GM23338 (cell line): ENCODE results near the gene MATCAP1. TPM values are rescaled to one million over a fixed set of nuclear protein-coding genes. Genes with fewer than 3 reads are reported as not detected.

Experiments
- ATAC-seq: fragments of 200-7000 bp; cut with Tn5 transposase; 3 replicates; pipeline ENCODE4 v1.9.1; 2020
- DNase-seq: peaks from one replicate; pipeline ENCODE4 v3.0.0-alpha.2; 2015; ENCODE audit warnings: low spot score
- H2AFZ ChIP-seq: fragments of 200-600 bp; sonication (generic); 2 replicates; pipeline ENCODE4 v1.8.0; 2016; ENCODE audit warnings: antibody characterized with exemption, mild to moderate bottlenecking, moderate library complexity
- H3F3A ChIP-seq: fragments of 200-600 bp; sonication (generic); replicated peaks from 2 replicates; pipeline ENCODE4 v1.8.0; 2017; ENCODE audit warnings: antibody characterized with exemption, mixed run types, low read depth
- H3K27ac ChIP-seq: fragments of 200-600 bp; sonication (generic); 2 replicates; pipeline ENCODE4 v1.6.1; 2016; ENCODE audit warnings: low read depth
- H3K27me3 ChIP-seq: fragments of 200-600 bp; sonication (generic); 2 replicates; pipeline ENCODE4 v1.8.0; 2016; ENCODE audit warnings: mild to moderate bottlenecking, mixed run types, moderate library complexity; ENCODE audit not compliant: insufficient read depth
- H3K36me3 ChIP-seq: fragments of 200-600 bp; sonication (generic); 2 replicates; pipeline ENCODE4 v1.8.0; 2016; ENCODE audit warnings: mild to moderate bottlenecking; ENCODE audit not compliant: insufficient read depth
- H3K4me1 ChIP-seq: fragments of 200-600 bp; sonication (generic); 2 replicates; pipeline ENCODE4 v1.8.0; 2016; ENCODE audit warnings: mild to moderate bottlenecking, moderate library complexity; ENCODE audit not compliant: insufficient read depth
- H3K4me2 ChIP-seq: fragments of 200-600 bp; sonication (generic); 2 replicates; pipeline ENCODE4 v1.7.1; 2017; ENCODE audit warnings: mixed run types
- H3K4me3 ChIP-seq: fragments of 200-600 bp; sonication (generic); 2 replicates; pipeline ENCODE4 v1.6.1; 2016; ENCODE audit warnings: mixed run types
- H3K79me2 ChIP-seq: fragments of 200-600 bp; sonication (generic); replicated peaks from 2 replicates; pipeline ENCODE4 v1.8.0; 2017; ENCODE audit warnings: mild to moderate bottlenecking; ENCODE audit not compliant: insufficient read depth
- H3K9me2 ChIP-seq: fragments of 200-600 bp; sonication (generic); 2 replicates; pipeline ENCODE4 v1.8.0; 2017; ENCODE audit not compliant: insufficient read depth
- H4K20me1 ChIP-seq: fragments of 200-600 bp; sonication (generic); replicated peaks from 2 replicates; pipeline ENCODE4 v1.8.0; 2017; ENCODE audit warnings: mild to moderate bottlenecking; ENCODE audit not compliant: insufficient read depth
- H3K27ac Mint-ChIP-seq: 2 replicates; pipeline ENCODE4 v1.8.0; 2020; ENCODE audit warnings: inconsistent platforms, mild to moderate bottlenecking, moderate library complexity, mixed read lengths
- H3K27me3 Mint-ChIP-seq: 3 replicates; pipeline ENCODE4 v1.8.0; 2022; ENCODE audit warnings: low read depth, mild to moderate bottlenecking, moderate library complexity, mixed read lengths, inconsistent platforms; ENCODE audit not compliant: insufficient read depth, poor library complexity
- H3K36me3 Mint-ChIP-seq: 3 replicates; pipeline ENCODE4 v1.8.0; 2021; ENCODE audit warnings: low read depth, mild to moderate bottlenecking, inconsistent platforms, moderate library complexity, mixed read lengths
- H3K4me1 Mint-ChIP-seq: 3 replicates; pipeline ENCODE4 v1.8.0; 2020; ENCODE audit warnings: mild to moderate bottlenecking, inconsistent platforms, mixed read lengths
- H3K4me3 Mint-ChIP-seq: 3 replicates; pipeline ENCODE4 v1.8.0; 2021; ENCODE audit warnings: moderate library complexity, mild to moderate bottlenecking, inconsistent platforms, mixed read lengths
- H3K9me3 Mint-ChIP-seq: 3 replicates; pipeline ENCODE4 v1.8.0; 2020; ENCODE audit warnings: moderate library complexity, mild to moderate bottlenecking, inconsistent platforms, mixed read lengths
- CTCF ChIP-seq, 2 experiments: fragments of 200-600 bp in 1 of 2; sonication (generic) in 1 of 2; conservative IDR thresholded peaks; 2 replicates each; pipeline versions ENCODE4 v1.5.1 to v1.6.1; 2016 to 2017; ENCODE audit warnings: antibody characterized with exemption in 2 of 2, low read depth in 2 of 2, mild to moderate bottlenecking in 2 of 2, moderate library complexity in 1 of 2
- EZH2 ChIP-seq: fragments of 200-600 bp; sonication (generic); IDR thresholded peaks from one replicate; pipeline ENCODE4 v1.8.0; 2017; ENCODE audit warnings: antibody characterized with exemption, mild to moderate bottlenecking, low read depth; ENCODE audit not compliant: unreplicated experiment
- EZH2phosphoT487 ChIP-seq: fragments of 200-600 bp; sonication (generic); IDR thresholded peaks from one replicate; pipeline ENCODE4 v1.8.1; 2018; ENCODE audit warnings: antibody characterized with exemption; ENCODE audit not compliant: unreplicated experiment
- JUNB ChIP-seq: IDR thresholded peaks from one replicate; pipeline ENCODE4 v1.6.1; 2016; ENCODE audit warnings: antibody characterized with exemption; ENCODE audit not compliant: unreplicated experiment
- NANOG ChIP-seq: IDR thresholded peaks from 2 replicates; pipeline ENCODE4 v1.6.1; 2016; ENCODE audit warnings: antibody characterized with exemption, borderline replicate concordance
- POLR2AphosphoS5 ChIP-seq: IDR thresholded peaks from 2 replicates; pipeline ENCODE4 v1.6.1; 2016; ENCODE audit warnings: antibody characterized with exemption, low read depth
- REST ChIP-seq: IDR thresholded peaks from one replicate; pipeline ENCODE4 v1.6.1; 2018; ENCODE audit warnings: antibody characterized with exemption; ENCODE audit not compliant: unreplicated experiment
- ZNF114 ChIP-seq: fragments of 250-450 bp; sonication (Bioruptor Pico); IDR thresholded peaks from 2 replicates; pipeline ENCODE4 v1.5.0; 2020; ENCODE audit warnings: mild to moderate bottlenecking, moderate library complexity
- ZNF331 ChIP-seq: fragments of 250-450 bp; sonication (Bioruptor Pico); IDR thresholded peaks from 2 replicates; pipeline ENCODE4 v1.5.0; 2020; ENCODE audit warnings: low read depth, mild to moderate bottlenecking, moderate library complexity
- polyA plus RNA-seq: library from polyadenylated mRNA; unstranded; fragments of >200 nt; fragmentation: Nextera tagmentation; extraction: Ambion mirVana; gene quantifications from 2 replicates; pipeline ENCODE4 v1.2.1, GENCODE V29; 2016
- total RNA-seq: library from RNA; depleted of rRNA; stranded (reverse); fragments of >200 nt; shearing (Covaris generic); gene quantifications from 2 replicates; pipeline ENCODE4 v1.2.3, GENCODE V29; 2014
- TF ChIP-seq, protein P1 (sequence below): fragments of 250-450 bp; sonication (Bioruptor Pico); IDR thresholded peaks from 2 replicates; pipeline ENCODE4 v1.5.0; 2020; ENCODE audit warnings: mild to moderate bottlenecking, moderate library complexity

MATCAP1 gene
- total and polyA plus RNA-seq, 2 experiments from 2014 or later: 9.5 to 22.7 TPM

DNA sequence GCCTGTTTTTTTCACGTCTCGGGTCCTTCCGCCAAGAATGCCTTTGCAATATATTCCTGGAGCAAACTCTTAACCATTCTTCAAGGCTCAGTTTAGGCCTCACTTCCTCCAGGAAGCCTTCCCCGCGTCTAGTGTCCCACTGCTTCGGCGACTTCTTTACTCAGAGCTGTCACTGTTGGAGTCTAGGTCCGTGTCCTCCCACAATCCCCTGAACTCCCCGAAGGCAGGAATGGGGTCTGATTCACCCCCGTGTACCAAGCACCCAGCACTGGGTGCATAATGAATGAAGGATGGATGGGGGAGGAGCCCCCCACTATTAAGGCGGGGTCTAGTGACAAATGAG is 508 bp downstream of the MATCAP1 start (continued):
- no peak for TF ChIP-seq REST
- no peak for TF ChIP-seq JUNB
- TF ChIP-seq ZNF331 (CRISPR knock-in tag): no peak
- TF ChIP-seq NANOG: no peak

DNA sequence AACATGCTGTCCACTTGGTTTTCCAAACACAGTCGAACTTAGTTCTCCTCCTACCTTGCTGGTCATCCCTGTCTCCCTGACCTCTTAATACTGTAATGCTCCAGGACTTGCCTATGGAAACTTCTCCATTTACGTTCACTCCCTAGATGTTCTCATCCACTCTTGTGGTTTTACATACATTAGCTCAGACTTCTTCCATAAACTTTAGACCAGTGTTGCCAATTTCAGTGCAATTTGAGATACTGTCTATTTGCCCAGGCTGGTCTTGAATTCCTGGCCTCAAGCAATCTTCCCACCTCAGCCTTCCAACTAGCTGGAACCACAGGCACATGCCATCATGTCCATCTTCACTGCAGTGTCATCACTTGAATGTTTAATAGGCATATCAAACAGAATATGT is 1.5 kb downstream of the MATCAP1 start:
- Histone ChIP-seq H3K27ac (no peak overlapping the region), H3K4me1 (peaks cover 24% of the 10 kb centered on the region), H3K4me2 (no peak overlapping the region), H3K27me3 (peaks cover 34% of the 10 kb centered on the region), H3K9me2 (no peaks in the 10 kb centered on the region), H4K20me1 (no peaks in the 10 kb centered on the region; the same call in 1 of the 2 replicates), H3K4me3 (no peak overlapping the region), H3K79me2 (peaks cover 10% of the 10 kb centered on the region), H3F3A (peaks cover 3% of the 10 kb centered on the region; the same call in 1 of the 2 replicates), H2AFZ (no peak overlapping the region), H3K36me3 (no peaks in the 10 kb centered on the region)
- DNase-seq (no peak), ATAC-seq (no peak)
- Mint-ChIP-seq H3K27me3 (peaks cover 43% of the 10 kb centered on the region), H3K4me3 (no peak overlapping the region), H3K27ac (no peak overlapping the region), H3K36me3 (no peaks in the 10 kb centered on the region; the same call in 2 of the 3 replicates), H3K4me1 (peaks cover 24% of the 10 kb centered on the region), H3K9me3 (no peaks in the 10 kb centered on the region; the same call in 1 of the 3 replicates)
- TF ChIP-seq EZH2phosphoT487 (no peak), ZNF331 (CRISPR knock-in tag) (no peak), REST (no peak), NANOG (no peak), EZH2 (no peak), POLR2AphosphoS5 (no peak), ZNF114 (no peak), CTCF (conservative IDR thresholded peaks at IDR 0.05; ENCODE audit: low read depth in 2 of 2) (no peak)
- TF ChIP-seq, protein P1, sequence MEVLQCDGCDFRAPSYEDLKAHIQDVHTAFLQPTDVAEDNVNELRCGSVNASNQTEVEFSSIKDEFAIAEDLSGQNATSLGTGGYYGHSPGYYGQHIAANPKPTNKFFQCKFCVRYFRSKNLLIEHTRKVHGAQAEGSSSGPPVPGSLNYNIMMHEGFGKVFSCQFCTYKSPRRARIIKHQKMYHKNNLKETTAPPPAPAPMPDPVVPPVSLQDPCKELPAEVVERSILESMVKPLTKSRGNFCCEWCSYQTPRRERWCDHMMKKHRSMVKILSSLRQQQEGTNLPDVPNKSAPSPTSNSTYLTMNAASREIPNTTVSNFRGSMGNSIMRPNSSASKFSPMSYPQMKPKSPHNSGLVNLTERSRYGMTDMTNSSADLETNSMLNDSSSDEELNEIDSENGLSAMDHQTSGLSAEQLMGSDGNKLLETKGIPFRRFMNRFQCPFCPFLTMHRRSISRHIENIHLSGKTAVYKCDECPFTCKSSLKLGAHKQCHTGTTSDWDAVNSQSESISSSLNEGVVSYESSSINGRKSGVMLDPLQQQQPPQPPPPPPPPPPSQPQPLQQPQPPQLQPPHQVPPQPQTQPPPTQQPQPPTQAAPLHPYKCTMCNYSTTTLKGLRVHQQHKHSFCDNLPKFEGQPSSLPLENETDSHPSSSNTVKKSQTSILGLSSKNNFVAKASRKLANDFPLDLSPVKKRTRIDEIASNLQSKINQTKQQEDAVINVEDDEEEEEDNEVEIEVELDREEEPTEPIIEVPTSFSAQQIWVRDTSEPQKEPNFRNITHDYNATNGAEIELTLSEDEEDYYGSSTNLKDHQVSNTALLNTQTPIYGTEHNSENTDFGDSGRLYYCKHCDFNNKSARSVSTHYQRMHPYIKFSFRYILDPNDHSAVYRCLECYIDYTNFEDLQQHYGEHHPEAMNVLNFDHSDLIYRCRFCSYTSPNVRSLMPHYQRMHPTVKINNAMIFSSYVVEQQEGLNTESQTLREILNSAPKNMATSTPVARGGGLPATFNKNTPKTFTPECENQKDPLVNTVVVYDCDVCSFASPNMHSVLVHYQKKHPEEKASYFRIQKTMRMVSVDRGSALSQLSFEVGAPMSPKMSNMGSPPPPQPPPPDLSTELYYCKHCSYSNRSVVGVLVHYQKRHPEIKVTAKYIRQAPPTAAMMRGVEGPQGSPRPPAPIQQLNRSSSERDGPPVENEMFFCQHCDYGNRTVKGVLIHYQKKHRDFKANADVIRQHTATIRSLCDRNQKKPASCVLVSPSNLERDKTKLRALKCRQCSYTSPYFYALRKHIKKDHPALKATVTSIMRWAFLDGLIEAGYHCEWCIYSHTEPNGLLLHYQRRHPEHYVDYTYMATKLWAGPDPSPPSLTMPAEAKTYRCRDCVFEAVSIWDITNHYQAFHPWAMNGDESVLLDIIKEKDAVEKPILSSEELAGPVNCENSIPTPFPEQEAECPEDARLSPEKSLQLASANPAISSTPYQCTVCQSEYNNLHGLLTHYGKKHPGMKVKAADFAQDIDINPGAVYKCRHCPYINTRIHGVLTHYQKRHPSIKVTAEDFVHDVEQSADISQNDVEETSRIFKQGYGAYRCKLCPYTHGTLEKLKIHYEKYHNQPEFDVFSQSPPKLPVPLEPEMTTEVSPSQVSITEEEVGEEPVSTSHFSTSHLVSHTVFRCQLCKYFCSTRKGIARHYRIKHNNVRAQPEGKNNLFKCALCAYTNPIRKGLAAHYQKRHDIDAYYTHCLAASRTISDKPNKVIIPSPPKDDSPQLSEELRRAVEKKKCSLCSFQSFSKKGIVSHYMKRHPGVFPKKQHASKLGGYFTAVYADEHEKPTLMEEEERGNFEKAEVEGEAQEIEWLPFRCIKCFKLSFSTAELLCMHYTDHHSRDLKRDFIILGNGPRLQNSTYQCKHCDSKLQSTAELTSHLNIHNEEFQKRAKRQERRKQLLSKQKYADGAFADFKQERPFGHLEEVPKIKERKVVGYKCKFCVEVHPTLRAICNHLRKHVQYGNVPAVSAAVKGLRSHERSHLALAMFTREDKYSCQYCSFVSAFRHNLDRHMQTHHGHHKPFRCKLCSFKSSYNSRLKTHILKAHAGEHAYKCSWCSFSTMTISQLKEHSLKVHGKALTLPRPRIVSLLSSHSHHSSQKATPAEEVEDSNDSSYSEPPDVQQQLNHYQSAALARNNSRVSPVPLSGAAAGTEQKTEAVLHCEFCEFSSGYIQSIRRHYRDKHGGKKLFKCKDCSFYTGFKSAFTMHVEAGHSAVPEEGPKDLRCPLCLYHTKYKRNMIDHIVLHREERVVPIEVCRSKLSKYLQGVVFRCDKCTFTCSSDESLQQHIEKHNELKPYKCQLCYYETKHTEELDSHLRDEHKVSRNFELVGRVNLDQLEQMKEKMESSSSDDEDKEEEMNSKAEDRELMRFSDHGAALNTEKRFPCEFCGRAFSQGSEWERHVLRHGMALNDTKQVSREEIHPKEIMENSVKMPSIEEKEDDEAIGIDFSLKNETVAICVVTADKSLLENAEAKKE (CRISPR knock-in tag): no peak
